ENCODE measurements around the gene PTGS1.

DNA sequence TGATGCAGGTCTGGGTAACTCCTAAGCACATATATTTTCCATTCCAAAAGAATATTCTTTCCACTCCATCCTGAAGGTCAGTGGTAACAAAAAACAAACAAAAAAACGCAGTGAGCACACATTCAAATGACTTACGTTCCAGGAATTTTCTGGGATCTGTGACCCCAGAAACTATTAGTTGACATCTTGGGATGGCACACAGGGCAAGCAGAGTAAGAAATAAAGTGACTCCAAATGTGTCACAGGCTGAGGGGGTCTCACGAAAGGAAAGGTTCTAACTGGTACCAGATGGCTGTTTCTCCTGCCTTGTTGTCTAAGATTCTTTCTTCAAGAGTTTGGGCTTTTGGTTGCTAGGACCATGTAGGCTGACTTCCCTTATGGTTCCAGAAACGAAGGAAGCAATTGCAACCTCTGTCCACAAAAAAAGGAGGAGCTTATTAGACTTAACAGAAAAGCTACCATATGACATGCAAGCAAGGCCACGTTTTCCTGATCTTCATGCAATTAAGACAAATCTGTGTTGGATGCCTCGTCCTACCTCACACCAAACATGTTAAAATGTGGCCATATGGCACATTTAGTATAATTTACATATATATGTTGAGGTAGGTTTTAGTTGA is 32.7 kb downstream of the PTGS1 start:
- TF ChIP-seq POLR2AphosphoS5 (IDR thresholded peaks at IDR 0.05; ENCODE audit: low read depth, low read length): no peak
- no peak for TF ChIP-seq TAF1 (IDR thresholded peaks at IDR 0.05; ENCODE audit: borderline replicate concordance, low read depth, low read length)
- no peak for TF ChIP-seq SIN3A (IDR thresholded peaks at IDR 0.05; ENCODE audit: borderline replicate concordance, low read depth, low read length)
- TF ChIP-seq, protein P1, sequence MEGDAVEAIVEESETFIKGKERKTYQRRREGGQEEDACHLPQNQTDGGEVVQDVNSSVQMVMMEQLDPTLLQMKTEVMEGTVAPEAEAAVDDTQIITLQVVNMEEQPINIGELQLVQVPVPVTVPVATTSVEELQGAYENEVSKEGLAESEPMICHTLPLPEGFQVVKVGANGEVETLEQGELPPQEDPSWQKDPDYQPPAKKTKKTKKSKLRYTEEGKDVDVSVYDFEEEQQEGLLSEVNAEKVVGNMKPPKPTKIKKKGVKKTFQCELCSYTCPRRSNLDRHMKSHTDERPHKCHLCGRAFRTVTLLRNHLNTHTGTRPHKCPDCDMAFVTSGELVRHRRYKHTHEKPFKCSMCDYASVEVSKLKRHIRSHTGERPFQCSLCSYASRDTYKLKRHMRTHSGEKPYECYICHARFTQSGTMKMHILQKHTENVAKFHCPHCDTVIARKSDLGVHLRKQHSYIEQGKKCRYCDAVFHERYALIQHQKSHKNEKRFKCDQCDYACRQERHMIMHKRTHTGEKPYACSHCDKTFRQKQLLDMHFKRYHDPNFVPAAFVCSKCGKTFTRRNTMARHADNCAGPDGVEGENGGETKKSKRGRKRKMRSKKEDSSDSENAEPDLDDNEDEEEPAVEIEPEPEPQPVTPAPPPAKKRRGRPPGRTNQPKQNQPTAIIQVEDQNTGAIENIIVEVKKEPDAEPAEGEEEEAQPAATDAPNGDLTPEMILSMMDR (IDR thresholded peaks at IDR 0.05): no peak
- TF ChIP-seq TEAD4 (IDR thresholded peaks at IDR 0.05; ENCODE audit: borderline replicate concordance, insufficient read depth): no peak
